ENCODE results near the gene DAZAP2. TPM values are rescaled to one million over a fixed set of nuclear protein-coding genes. Genes with fewer than 3 reads are reported as not detected.
"Not testable (repeated sequence)": the region's sequence is repeated elsewhere in the genome, so short reads cannot be mapped to it uniquely, and the experiment has no call there.

DAZAP2 gene
- total RNA-seq, 1 donor from 2014 or later = 146 TPM

GRCh38 chr12:51214895-51215294, 23.7 kb upstream of the DAZAP2 start:
- intact Hi-C loops (cut with micrococcal nuclease) = no loop called here
- DNase-seq (no peak), ATAC-seq (no peak)

- intact Hi-C loops (cut with micrococcal nuclease) = no loop called here
- no peak for ATAC-seq
- DNase-seq = no peak
Measured at GRCh38 chr12:51216642-51217041, 22.0 kb upstream of the DAZAP2 start.

- DNase-seq = peak; percentile 73
- intact Hi-C loops (cut with micrococcal nuclease) = no loop called here
- peak; percentile 69 for ATAC-seq
Measured at GRCh38 chr12:51217133-51217967, 21.3 kb upstream of the DAZAP2 start.

- intact Hi-C loops (cut with micrococcal nuclease) = no loop called here
- DNase-seq (peak; percentile 83), ATAC-seq (peak; percentile 93)
Measured at GRCh38 chr12:51217968-51218606, 20.5 kb upstream of the DAZAP2 start, which contains the start of gene POU6F1. POU6F1 (minus strand) TSS chr12:51218062; CDS start chr12:51206836, 11,226 bp downstream.

- DNase-seq (no peak), ATAC-seq (peak; percentile 1)
- intact Hi-C loops (cut with micrococcal nuclease) = no loop called here
Measured at GRCh38 chr12:51218607-51219161, 19.9 kb upstream of the DAZAP2 start.

GRCh38 chr12:51219322-51219721, 19.3 kb upstream of the DAZAP2 start:
- ATAC-seq = no peak
- no peak for DNase-seq
- intact Hi-C loops (cut with micrococcal nuclease) = no loop called here

GRCh38 chr12:51219857-51220256, 18.8 kb upstream of the DAZAP2 start:
- DNase-seq; intact Hi-C loops (cut with micrococcal nuclease); ATAC-seq: not testable (repeated sequence)

- intact Hi-C loops (cut with micrococcal nuclease) = no loop called here
- no peak for DNase-seq
- no peak for ATAC-seq
Measured at GRCh38 chr12:51222461-51222860, 16.2 kb upstream of the DAZAP2 start.

- intact Hi-C loops (cut with micrococcal nuclease) = no loop called here
- ATAC-seq (no peak), DNase-seq (no peak)
Measured at GRCh38 chr12:51224625-51225024, 14.0 kb upstream of the DAZAP2 start.

GRCh38 chr12:51225234-51225633, 13.4 kb upstream of the DAZAP2 start:
- intact Hi-C loops (cut with micrococcal nuclease) = no loop called here
- DNase-seq (no peak), ATAC-seq (no peak)

- DNase-seq (no peak), ATAC-seq (no peak)
Measured at GRCh38 chr12:51225771-51226170, 12.9 kb upstream of the DAZAP2 start.

GRCh38 chr12:51227112-51227511, 11.5 kb upstream of the DAZAP2 start:
- intact Hi-C loops (cut with micrococcal nuclease); DNase-seq; ATAC-seq: not testable (repeated sequence)

More at GRCh38 chr12:51225771-51226170, 12.9 kb upstream of the DAZAP2 start:
- intact Hi-C loops (cut with micrococcal nuclease) = no loop called here

GRCh38 chr12:51227962-51228361, 10.7 kb upstream of the DAZAP2 start:
- intact Hi-C loops (cut with micrococcal nuclease) = no loop called here
- no peak for ATAC-seq
- DNase-seq = no peak

- DNase-seq = no peak
- intact Hi-C loops (cut with micrococcal nuclease) = no loop called here
- ATAC-seq = no peak
Measured at GRCh38 chr12:51229116-51229809, 9.4 kb upstream of the DAZAP2 start.

- no peak for ATAC-seq
Measured at GRCh38 chr12:51232642-51233041, 6.0 kb upstream of the DAZAP2 start.

GRCh38 chr12:51234530-51234929, 4.1 kb upstream of the DAZAP2 start:
- DNase-seq (no peak), ATAC-seq (no peak)
- intact Hi-C loops (cut with micrococcal nuclease) = no loop called here

More at GRCh38 chr12:51232642-51233041, 6.0 kb upstream of the DAZAP2 start:
- intact Hi-C loops (cut with micrococcal nuclease) = no loop called here
- no peak for DNase-seq

GRCh38 chr12:51238037-51238509, 553 bp upstream of the DAZAP2 start:
- intact Hi-C loops (cut with micrococcal nuclease) = no loop called here
- ATAC-seq = no peak
- DNase-seq = no peak

- intact Hi-C loops (cut with micrococcal nuclease) = no loop called here
- no peak for ATAC-seq
Measured at GRCh38 chr12:51240971-51241370, 2.3 kb downstream of the DAZAP2 start.

GRCh38 chr12:51242120-51242519, 3.5 kb downstream of the DAZAP2 start:
- ATAC-seq (no peak), DNase-seq (peak; percentile 43)
- intact Hi-C loops (cut with micrococcal nuclease) = no loop called here

More at GRCh38 chr12:51240971-51241370, 2.3 kb downstream of the DAZAP2 start:
- no peak for DNase-seq
